IPS DF 6.9 (cell line): ENCODE results near the gene CCNL1.
"Not testable (repeated sequence)": the region's sequence is repeated elsewhere in the genome, so short reads cannot be mapped to it uniquely, and the experiment has no call there.

ENCODE experiments used
- DNase-seq: peaks from one replicate; pipeline ENCODE4 v3.0.0-alpha.2; 2013; ENCODE audit warnings: low read depth, low spot score
- H3K27ac ChIP-seq: one replicate; pipeline ENCODE4 v1.5.1; 2013; ENCODE audit warnings: low read length, control low read depth
- H3K27me3 ChIP-seq: 2 replicates; pipeline ENCODE4 v1.6.1; 2013; ENCODE audit warnings: mild to moderate bottlenecking, low read length; ENCODE audit not compliant: control insufficient read depth, insufficient read depth
- H3K36me3 ChIP-seq: 2 replicates; pipeline ENCODE4 v1.6.1; 2013; ENCODE audit warnings: low read length; ENCODE audit not compliant: control insufficient read depth, insufficient read depth
- H3K4me1 ChIP-seq: 2 replicates; pipeline ENCODE4 v1.6.1; 2013; ENCODE audit warnings: low read length; ENCODE audit not compliant: control insufficient read depth, insufficient read depth
- H3K4me3 ChIP-seq: 2 replicates; pipeline ENCODE4 v1.5.1; 2013; ENCODE audit warnings: mild to moderate bottlenecking, low read length
- H3K9me3 ChIP-seq: 2 replicates; pipeline ENCODE4 v1.6.1; 2013; ENCODE audit warnings: low read length, inconsistent platforms; ENCODE audit not compliant: control insufficient read depth, insufficient read depth
- WGBS: extraction: QIAGEN DNeasy Blood & Tissue Kit; methylation state at CpG from one replicate; pipeline ENCODE4 v1.1.7; 2013; ENCODE audit warnings: mixed read lengths, missing lambda C conversion rate; ENCODE audit not compliant: insufficient read length, insufficient coverage; 5-methylcytosine and 5-hydroxymethylcytosine counted together

The CCNL1 gene

DNA sequence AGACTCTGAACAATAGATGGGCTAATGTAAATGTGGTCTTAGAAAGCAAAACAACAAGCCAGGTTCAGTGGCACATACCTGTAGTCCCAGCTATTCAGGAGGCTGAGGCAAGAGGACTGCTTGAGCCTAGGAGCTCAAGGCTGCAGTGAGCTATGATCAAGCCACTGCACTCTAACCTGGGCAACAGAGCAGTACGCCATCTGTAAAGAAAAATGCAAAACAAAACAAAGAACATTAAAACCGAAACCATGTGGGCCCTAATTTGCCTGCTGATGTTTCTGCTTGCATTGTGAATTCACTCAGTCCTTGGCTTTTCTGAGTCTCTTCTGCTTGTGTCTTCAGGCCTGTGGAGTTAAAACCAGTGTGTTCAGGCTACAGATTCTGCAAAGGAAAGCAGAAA, 56.7 kb downstream of the CCNL1 start:
- Histone ChIP-seq H3K4me1 (no peaks in the 10 kb centered on the region; the same call in 1 of the 2 replicates), H3K4me3 (no peak overlapping the region), H3K36me3 (no peaks in the 10 kb centered on the region), H3K27me3 (no peaks in the 10 kb centered on the region), H3K9me3 (no peaks in the 10 kb centered on the region), H3K27ac (no peak overlapping the region)
- WGBS, result no CpG with 5 or more reads among the region's 2 CpGs
- DNase-seq, result no peak

DNA sequence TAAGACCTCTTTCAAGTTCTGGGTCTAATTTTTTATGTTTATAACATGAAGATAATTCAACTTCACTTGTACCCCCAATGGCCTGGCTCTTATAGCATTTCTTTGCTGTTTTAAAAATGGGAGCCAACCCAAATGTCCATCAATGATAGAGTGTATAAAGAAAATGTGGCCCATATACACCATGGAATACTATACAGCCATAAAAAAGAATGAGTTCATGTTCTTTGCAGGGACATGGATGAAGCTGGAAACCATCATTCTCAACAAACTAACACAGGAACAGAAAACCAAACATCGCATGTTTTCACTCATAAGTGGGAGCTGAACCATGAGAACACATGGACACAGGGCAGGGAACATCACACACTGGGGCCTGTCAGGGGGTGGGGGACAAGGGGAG, 57.4 kb downstream of the CCNL1 start:
- not testable (repeated sequence) for H3K9me3 ChIP-seq, H3K27me3 ChIP-seq, H3K36me3 ChIP-seq, H3K27ac ChIP-seq, H3K4me3 ChIP-seq, H3K4me1 ChIP-seq, DNase-seq
- WGBS, result no CpG with 5 or more reads among the region's 1 CpG

GRCh38 chr3:157102098-157102497, 57.8 kb downstream of the CCNL1 start:
- Histone ChIP-seq H3K36me3 (no peaks in the 10 kb centered on the region), H3K4me1 (no peaks in the 10 kb centered on the region; the same call in 1 of the 2 replicates), H3K9me3 (no peaks in the 10 kb centered on the region), H3K4me3 (no peak overlapping the region), H3K27ac (no peak overlapping the region), H3K27me3 (no peaks in the 10 kb centered on the region)
- DNase-seq, result no peak
- no CpG with 5 or more reads among the region's 3 CpGs for WGBS

DNA sequence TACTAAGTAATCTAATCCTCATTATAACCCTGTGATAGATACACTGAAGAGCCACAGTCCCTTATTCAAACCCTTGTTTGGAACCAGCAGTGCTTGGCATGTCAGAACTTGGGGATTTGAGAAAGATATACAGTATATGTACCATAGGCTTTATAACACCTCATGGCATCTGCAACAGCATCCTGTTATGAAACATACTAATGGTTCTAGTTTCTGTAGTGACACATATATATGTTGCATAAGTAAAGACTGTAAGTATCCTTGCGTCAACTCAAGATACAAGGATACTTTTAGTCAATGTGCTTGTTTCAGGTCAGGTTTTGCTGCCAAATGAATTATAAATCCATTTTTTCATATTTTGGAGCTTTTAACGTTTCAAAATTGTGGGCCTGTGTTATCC, 58.5 kb downstream of the CCNL1 start:
- no peaks in the 10 kb centered on the region; the same call in 1 of the 2 replicates for H3K4me1 ChIP-seq
- no peak overlapping the region for H3K4me3 ChIP-seq

DNA sequence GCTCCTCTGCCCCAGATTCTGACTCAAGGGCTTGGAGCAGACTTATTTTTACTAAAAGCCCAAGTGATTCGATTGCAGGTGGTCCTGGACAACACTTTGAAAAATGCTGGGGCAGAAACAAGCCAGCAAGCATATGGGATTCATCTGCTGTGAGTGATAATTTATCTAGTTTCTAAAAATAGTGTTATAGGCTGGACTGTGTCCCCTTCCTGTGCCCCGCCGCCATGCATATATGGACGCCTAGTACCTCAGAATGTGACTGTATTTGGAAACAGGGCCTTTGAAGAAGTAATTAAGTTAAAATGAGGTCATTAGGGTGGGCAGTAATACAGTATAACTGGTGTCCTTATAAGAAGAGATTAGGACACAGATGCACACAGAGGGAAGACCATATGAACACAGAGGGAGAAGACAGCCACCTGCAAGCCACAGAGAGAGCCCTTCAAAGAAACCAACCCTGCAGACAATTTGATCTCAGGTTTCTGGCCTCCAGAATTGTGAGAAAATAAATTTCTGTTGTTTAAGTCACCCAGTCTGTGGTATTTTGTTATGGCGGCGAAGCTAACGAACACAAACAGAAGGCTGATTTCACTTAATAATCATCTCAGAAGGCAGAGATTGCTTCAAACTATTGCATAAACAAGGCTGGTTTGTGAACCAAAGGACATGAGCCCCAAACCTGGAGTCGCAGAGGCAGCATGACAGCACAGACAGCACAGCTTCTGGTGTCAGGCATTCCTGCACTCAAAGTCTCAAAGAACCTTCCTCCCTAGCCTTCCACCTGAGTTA, 59.1 kb downstream of the CCNL1 start:
- WGBS, result no CpG with 5 or more reads among the region's 8 CpGs
- Histone ChIP-seq H3K27me3 (no peaks in the 10 kb centered on the region), H3K36me3 (no peaks in the 10 kb centered on the region), H3K9me3 (no peaks in the 10 kb centered on the region), H3K4me1 (no peaks in the 10 kb centered on the region; the same call in 1 of the 2 replicates), H3K27ac (no peak overlapping the region), H3K4me3 (no peak overlapping the region)
- DNase-seq, result no peak

More for the DNA sequence above, 58.5 kb downstream of the CCNL1 start:
- DNase-seq, result no peak
- no peaks in the 10 kb centered on the region for H3K36me3 ChIP-seq
- H3K9me3 ChIP-seq, result no peaks in the 10 kb centered on the region
- no CpG with 5 or more reads among the region's 2 CpGs for WGBS
- no peak overlapping the region for H3K27ac ChIP-seq
- H3K27me3 ChIP-seq, result no peaks in the 10 kb centered on the region

GRCh38 chr3:157100096-157100477, 59.9 kb downstream of the CCNL1 start:
- no peak for DNase-seq
- H3K36me3 ChIP-seq, result no peaks in the 10 kb centered on the region
- no peaks in the 10 kb centered on the region for H3K27me3 ChIP-seq
- no CpG with 5 or more reads among the region's 4 CpGs for WGBS
- H3K27ac ChIP-seq, result no peak overlapping the region
- no peaks in the 10 kb centered on the region; the same call in 1 of the 2 replicates for H3K4me1 ChIP-seq
- H3K4me3 ChIP-seq, result no peak overlapping the region
- no peaks in the 10 kb centered on the region for H3K9me3 ChIP-seq

DNA sequence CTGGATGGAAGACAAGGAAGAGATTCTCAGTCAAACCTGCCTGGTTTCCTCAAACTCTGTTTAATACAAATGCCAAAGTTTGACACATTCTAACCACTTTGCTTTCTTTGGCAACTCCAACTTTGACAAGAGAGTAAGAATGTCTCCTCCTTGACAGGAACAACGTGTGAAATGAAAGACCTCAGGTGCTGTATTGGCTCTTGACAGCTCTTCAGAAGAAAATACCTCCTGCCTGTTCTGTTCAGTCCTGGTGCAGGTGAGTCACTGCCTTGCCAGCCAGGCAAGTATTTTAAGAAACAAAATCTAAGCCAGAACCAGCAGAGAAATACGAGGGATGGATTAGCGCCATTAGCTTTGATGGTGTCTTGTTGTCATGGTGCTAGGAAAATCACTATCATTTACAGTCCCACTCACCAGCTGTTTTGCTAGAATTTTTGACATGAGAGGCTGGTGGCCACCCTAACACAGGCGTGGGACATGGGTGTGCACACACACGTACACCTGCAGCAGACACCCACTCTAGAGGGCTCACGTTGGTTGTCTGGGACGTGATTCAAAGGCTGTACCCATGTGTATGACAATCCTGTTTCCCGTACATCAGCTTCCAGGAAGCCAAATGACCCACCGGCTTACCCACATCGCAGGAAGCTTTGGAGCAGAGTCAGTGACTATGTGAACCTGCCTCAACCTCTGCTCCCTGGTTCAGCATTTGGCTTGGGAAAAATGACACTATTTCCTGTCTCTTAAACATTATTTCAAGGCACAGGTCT, 60.4 kb downstream of the CCNL1 start:
- H3K9me3 ChIP-seq, result no peaks in the 10 kb centered on the region
- no peaks in the 10 kb centered on the region for H3K27me3 ChIP-seq
- H3K27ac ChIP-seq, result no peak overlapping the region
- no peak overlapping the region for H3K4me3 ChIP-seq
- WGBS, result no CpG with 5 or more reads among the region's 10 CpGs
- no peaks in the 10 kb centered on the region for H3K36me3 ChIP-seq
- no peaks in the 10 kb centered on the region for H3K4me1 ChIP-seq
- DNase-seq, result no peak

DNA sequence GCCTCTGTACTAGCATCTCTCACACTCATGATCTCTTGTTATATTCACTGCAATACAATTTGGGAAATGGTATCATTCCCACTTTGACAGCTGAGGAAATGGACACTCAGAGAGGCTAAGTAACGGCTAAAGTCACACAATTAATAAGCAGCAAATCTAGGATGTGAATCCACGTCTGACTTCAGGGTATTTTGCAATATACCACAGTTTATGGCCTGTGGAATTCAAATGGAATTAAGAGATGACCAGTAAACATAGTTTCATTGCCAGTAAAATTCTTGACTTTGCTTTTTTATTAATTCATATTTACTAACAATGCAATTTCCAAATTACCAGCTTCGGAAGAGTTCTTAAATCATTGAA, 61.1 kb downstream of the CCNL1 start:
- no peaks in the 10 kb centered on the region for H3K4me1 ChIP-seq
- no peaks in the 10 kb centered on the region for H3K27me3 ChIP-seq
- DNase-seq, result no peak
- WGBS, result no CpG with 5 or more reads among the region's 3 CpGs
- no peaks in the 10 kb centered on the region for H3K9me3 ChIP-seq
- no peak overlapping the region for H3K27ac ChIP-seq
- H3K36me3 ChIP-seq, result no peaks in the 10 kb centered on the region
- H3K4me3 ChIP-seq, result no peak overlapping the region

DNA sequence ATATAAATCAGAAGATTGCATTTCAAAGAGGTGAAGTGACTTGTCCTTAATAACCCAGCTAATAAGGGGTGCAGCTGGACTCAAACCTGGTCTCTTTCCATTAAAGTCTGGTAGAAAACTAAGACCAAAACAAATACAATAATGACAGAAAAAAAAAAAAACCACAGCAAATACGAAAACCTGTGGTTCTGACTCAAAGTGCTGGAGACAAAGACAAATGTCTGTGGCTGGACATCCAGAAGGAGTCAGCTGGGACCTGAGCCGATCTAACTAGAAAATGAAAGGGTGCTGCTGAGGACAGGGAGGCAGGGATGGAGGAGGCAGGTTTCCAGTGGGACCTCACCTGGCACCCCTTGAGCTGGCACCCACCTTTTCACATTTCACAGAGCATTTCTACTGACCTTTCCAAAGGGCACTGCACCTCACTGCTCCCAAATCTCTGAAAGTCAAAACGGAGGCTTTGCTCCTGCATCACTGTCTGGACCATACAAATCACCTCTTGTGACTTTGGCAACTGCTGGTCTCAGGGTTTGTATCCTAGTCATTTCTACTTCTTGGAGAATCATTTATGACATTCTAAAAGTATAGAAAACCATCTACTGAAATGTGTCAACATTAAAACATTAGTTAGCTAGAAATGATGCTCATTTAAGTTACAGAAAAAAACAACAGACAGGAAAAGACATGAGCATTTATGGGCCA, 61.7 kb downstream of the CCNL1 start:
- no peak overlapping the region for H3K4me3 ChIP-seq
- no CpG with 5 or more reads among the region's 3 CpGs for WGBS
- DNase-seq, result no peak
- H3K36me3 ChIP-seq, result no peaks in the 10 kb centered on the region
- no peaks in the 10 kb centered on the region for H3K27me3 ChIP-seq
- no peaks in the 10 kb centered on the region for H3K4me1 ChIP-seq
- no peak overlapping the region for H3K27ac ChIP-seq
- no peaks in the 10 kb centered on the region for H3K9me3 ChIP-seq
